Adipose tissue (tissue), 3 donors: ENCODE data around the gene MTCL1. TPM values are rescaled to one million over a fixed set of nuclear protein-coding genes. Genes with fewer than 3 reads are reported as not detected.

Experiments used
- H3K27ac ChIP-seq: one replicate; pipeline ENCODE4 v1.5.1; 2013; ENCODE audit warnings: low read depth, low read length
- WGBS, 3 donors: extraction: QIAGEN DNeasy Blood & Tissue Kit; methylation state at CpG; one replicate each; pipeline ENCODE4 v1.1.7; 2013; 5-methylcytosine and 5-hydroxymethylcytosine counted together
- polyA plus RNA-seq, 3 donors: library from polyadenylated mRNA; stranded (reverse); fragments of 200-250 nt; gene quantifications; one replicate each; pipeline ENCODE4 v1.2.3, GENCODE V29; 2013
- donor health status: healthy with polysubstance abuse.
- donor health status: Bipolar disorder and iron deficiency.
- donor health status: healthy.

MTCL1 gene
- polyA plus RNA-seq, 3 donors, result 0.83 to 2.5 (median 1.7) TPM

DNA sequence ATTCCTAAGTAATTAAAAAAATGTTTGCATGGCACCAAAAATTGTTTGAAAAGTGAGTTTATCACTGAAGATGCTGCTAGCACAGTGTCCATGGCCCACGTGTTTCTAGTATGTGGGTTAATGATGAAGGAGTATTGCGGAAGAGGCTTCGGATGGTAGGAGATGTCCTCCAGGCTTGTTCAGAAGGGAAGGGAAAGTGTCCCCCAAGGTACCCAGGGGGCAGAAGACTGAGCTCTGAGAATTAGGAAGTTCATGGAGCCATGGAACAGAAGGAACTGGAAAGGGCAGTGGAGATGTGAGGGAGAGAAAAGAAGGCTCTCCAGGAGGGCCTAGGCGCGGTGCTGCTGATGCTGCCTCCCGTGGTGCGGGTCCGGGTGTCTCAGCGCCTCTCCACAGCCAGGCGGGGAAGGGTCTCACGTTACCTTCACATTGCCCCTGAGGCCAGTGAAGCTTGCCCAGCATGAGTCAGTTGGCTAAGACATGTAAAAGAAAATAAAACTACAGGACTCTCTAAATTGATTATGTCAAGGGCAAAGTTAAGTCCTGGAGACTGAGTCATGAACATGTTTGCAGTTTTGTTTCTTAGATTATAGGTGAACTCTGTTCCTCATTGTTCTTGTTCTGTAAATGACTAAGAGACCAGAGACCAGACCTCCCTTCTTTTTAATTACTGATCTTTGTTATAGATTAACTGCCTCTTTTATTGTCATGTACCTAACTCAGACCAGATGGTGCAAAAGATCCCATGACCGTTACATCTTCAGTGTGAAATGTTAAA lies 89.0 kb downstream of the MTCL1 start:
- WGBS, 3 donors, result 84 to 86% (median 85%) methylated on average over 12 of the region's 12 CpGs
- no peak overlapping the region for H3K27ac ChIP-seq

- WGBS, 3 donors, result 52 to 79% (median 78%) methylated on average over 7 of the region's 7 CpGs
- H3K27ac ChIP-seq, result no peak overlapping the region
Measured at GRCh38 chr18:8794934-8795280, 89.6 kb downstream of the MTCL1 start.

- no peak overlapping the region for H3K27ac ChIP-seq
- WGBS, 3 donors, result 55 to 78% (median 56%) methylated on average over 10 of the region's 10 CpGs
Measured at GRCh38 chr18:8795586-8796325, 90.4 kb downstream of the MTCL1 start.

- H3K27ac ChIP-seq, result no peak overlapping the region
Measured at GRCh38 chr18:8797206-8797605, 91.8 kb downstream of the MTCL1 start.

DNA sequence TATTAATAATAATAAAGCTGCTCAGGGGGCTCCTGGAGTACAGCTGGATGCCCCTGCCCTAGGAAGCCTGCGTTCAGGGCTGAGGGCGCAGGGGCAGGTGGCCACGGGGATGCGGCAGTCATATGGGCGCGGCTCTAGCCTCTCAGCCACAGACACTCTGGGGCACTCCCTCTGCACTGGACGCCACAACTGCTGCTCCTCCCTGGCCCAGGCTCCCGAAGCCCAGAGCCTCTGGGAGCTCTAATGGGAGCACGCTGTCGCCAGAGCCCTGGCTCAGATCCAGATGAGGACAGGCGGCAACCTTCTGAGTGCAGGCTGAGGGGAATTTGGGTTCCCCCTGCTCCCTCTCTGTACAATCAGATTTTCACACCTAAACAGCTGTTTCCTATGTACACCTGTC lies 93.6 kb downstream of the MTCL1 start:
- H3K27ac ChIP-seq, result no peak overlapping the region
- WGBS, 3 donors, result 60 to 70% (median 69%) methylated on average over 11 of the region's 11 CpGs

More at GRCh38 chr18:8797206-8797605, 91.8 kb downstream of the MTCL1 start:
- 25 to 49% (median 42%) methylated on average over 7 of the region's 7 CpGs for WGBS, 3 donors

DNA sequence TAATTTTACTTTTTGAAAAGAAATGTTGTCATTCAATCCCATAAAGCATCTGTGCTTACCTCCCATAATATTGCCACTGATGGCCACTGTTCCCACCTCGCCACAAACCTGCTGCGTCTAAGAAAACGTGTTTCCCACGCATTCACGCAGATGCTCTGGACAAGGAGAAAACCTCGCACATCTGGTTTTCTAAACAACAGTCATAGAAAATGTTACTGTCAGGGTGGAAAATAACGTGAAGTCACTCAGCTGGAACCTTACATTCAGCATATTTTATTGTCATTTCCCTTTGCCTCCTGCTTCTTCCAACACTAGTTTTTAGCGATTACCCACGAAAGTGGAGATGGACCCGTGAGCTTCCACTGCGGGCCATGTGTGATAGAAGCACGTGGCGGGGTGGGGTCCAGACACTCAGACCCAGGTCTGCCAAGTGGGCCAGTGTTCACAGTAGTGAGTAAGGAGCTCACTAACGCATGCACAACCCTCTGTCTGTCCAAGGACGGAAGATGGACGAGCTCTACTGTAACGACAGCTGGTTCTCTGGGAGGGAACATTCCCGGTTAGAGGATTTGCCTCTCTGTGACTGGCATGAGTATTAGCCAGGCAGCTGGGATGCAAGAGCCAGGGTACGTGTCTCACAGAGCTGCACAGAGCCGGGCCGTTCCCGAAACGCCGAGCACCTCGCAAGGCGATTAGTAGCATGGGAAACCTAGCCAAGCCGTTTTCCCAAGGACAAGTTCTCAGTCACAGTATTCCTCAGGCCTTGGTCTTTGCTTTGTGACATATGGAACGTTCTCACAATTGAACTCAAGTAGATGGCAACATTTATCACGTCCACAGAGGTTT lies 94.5 kb downstream of the MTCL1 start:
- 51 to 88% (median 88%) methylated on average over 29 of the region's 29 CpGs for WGBS, 3 donors
- no peak overlapping the region for H3K27ac ChIP-seq

- WGBS, 3 donors, result 33 to 80% (median 76%) methylated on average over 9 of the region's 9 CpGs
- no peak overlapping the region for H3K27ac ChIP-seq
Measured at GRCh38 chr18:8800445-8800844, 95.1 kb downstream of the MTCL1 start.

GRCh38 chr18:8800876-8801262 lies 95.5 kb downstream of the MTCL1 start:
- 80 to 93% (median 87%) methylated on average over 4 of the region's 4 CpGs for WGBS, 3 donors
- H3K27ac ChIP-seq, result no peak overlapping the region

GRCh38 chr18:8801263-8801901 lies 96.0 kb downstream of the MTCL1 start:
- H3K27ac ChIP-seq, result no peak overlapping the region
- 76 to 84% (median 84%) methylated on average over 9 of the region's 9 CpGs for WGBS, 3 donors

DNA sequence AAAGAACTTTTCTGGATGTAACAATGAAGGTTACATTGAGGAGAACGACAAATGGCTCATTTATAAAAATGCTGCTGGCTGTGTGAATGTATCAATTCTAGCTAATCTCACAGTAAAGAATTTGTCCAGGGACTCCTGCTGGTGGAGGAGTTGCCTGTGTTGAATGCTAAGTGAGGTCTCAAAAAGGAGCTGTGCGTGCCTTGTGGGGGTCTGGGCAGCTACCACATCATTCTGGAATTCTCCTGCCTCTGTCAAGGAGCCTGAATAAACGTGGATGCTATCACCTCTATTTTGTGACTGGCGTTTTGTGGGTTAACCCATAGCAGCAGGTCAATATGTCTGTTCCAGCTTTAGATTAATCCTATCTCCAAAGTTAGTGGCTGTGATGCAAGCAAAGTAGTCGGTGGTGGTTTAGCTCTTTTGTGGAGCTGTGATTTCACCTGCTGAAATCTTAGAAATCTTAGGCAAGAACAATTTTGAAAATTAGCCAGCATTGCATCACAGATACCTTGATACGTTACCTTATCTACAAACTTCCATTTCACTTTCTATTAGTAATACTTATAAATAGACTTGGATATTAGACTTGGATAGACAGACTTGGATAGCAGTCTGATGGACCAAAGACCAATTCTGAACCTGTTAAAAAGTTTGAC lies 96.8 kb downstream of the MTCL1 start:
- no peak overlapping the region for H3K27ac ChIP-seq
- WGBS, 3 donors, result 63 to 82% (median 79%) methylated on average over 6 of the region's 6 CpGs

DNA sequence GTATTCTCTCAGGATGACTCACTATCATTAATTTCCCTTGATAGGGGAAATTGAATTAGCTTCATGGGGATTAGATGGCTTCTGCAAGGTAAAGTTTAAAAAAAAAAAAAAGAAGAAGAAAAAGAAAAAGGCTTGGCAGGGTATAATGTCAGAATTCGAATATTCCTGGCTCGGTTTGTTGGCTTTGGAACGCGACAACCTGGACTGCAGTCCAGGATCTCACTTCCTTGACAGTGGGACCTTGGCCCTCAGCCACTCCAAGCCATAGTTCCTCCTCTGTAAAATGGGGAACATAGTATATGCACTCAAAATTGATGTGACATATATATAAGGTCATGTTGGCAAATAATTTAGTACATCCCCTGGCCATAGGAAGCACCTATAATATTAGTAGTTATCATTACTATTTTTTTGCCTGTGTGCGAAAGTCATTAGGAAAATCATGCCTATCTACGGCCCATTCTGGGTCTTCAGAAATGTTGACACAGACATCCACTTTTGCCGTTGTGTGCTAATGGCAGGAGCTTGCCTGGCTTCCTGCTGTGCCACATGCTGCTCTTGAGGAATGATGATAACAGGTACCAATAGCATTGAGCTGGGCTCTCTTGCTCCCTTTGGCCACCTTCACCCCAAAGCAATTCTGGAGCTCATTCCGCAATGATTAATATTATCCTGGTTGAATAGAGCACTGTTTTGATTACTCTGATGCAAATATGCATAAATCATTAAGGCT lies 97.9 kb downstream of the MTCL1 start:
- 58 to 79% (median 78%) methylated on average over 8 of the region's 8 CpGs for WGBS, 3 donors
- no peak overlapping the region for H3K27ac ChIP-seq

- WGBS, 3 donors, result 90 to 97% (median 97%) methylated on average over 1 of the region's 1 CpG
- no peak overlapping the region for H3K27ac ChIP-seq
Measured at GRCh38 chr18:8803957-8804356, 98.6 kb downstream of the MTCL1 start.

DNA sequence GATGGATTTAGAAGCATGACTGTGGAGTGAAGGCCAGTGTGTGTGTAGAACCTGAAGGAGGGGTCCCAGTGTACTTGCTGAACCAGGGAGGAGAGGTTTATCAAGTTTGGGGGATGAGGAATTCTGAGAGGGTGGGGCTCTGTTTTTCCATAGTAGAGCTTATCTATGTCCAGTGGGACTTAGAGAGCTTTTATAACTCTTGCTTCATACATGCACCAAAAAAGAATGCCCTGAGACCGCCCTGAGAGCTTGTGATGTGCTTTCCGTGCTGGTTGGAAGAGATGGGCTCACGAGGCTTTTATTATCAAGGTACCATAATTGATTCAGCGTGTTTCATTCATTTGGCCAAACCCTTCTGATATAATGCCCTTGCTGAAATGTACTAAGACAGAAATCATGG lies 100.2 kb downstream of the MTCL1 start:
- 81 to 96% (median 88%) methylated on average over 4 of the region's 4 CpGs for WGBS, 3 donors

DNA sequence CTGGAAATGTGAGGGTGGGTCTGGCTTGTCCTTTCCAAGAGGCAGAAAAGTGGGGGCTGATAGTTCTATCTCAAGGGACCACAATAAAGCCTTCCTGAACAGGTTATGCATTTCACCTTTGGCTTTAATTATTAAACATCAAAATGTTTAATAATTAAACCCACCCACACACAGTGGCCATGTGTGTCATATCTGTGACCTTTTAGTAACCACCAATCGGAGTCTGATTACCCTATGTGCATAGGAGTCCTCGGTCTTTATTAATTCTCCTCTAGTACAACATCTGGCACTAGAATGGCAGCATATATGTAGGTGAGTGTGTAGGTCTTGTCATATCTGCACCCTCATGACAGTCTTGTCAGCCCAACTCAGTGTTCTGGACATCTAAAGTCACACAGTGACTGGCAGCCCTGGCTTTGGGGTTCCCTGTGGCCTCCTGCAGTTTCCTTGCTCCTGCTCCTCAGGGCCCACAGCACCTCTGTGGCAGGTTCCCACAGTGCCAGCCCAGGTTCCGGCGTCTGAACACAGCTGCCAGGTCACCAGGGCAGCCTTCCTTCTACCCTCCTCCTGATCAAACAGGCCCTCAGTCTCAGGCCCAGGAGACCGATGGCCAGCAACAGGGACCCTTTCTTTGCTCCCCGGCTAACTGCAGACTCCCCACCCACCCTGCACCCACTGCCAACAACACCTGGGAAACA lies 100.9 kb downstream of the MTCL1 start:
- H3K27ac ChIP-seq, result no peak overlapping the region

More for the DNA sequence above, 100.2 kb downstream of the MTCL1 start:
- H3K27ac ChIP-seq, result no peak overlapping the region

GRCh38 chr18:8806798-8807487 lies 101.6 kb downstream of the MTCL1 start:
- 68 to 97% (median 96%) methylated on average over 19 of the region's 19 CpGs for WGBS, 3 donors
- no peak overlapping the region for H3K27ac ChIP-seq

More for the DNA sequence above, 100.9 kb downstream of the MTCL1 start:
- 46 to 94% (median 91%) methylated on average over 6 of the region's 6 CpGs for WGBS, 3 donors

- 52 to 80% (median 59%) methylated on average over 3 of the region's 3 CpGs for WGBS, 3 donors
- no peak overlapping the region for H3K27ac ChIP-seq
Measured at GRCh38 chr18:8807488-8807805, 102.1 kb downstream of the MTCL1 start.
